Type B pancreatic cell (in vitro differentiated cells): Measurements from ENCODE around the gene ABCA10. TPM values are rescaled to one million over a fixed set of nuclear protein-coding genes. Genes with fewer than 3 reads are reported as not detected.

Experiments
- DNase-seq: peaks from one replicate; pipeline ENCODE4 v3.0.0; 2021; ENCODE audit warnings: mixed read lengths; ENCODE audit not compliant: unreplicated experiment; ENCODE audit errors: extremely low spot score
- H3K27ac Mint-ChIP-seq: 2 replicates; pipeline ENCODE4 v1.8.0; 2021; ENCODE audit warnings: mild to moderate bottlenecking, mixed read lengths
- H3K27me3 Mint-ChIP-seq: 2 replicates; pipeline ENCODE4 v1.8.0; 2021; ENCODE audit warnings: mixed read lengths
- H3K36me3 Mint-ChIP-seq: 2 replicates; pipeline ENCODE4 v1.8.0; 2021; ENCODE audit warnings: mixed read lengths
- H3K4me1 Mint-ChIP-seq: one replicate; pipeline ENCODE4 v1.8.0; 2021; ENCODE audit warnings: mixed read lengths; ENCODE audit not compliant: unreplicated experiment
- H3K4me3 Mint-ChIP-seq: 2 replicates; pipeline ENCODE4 v1.8.0; 2021; ENCODE audit warnings: mild to moderate bottlenecking, mixed read lengths
- H3K9me3 Mint-ChIP-seq: 2 replicates; pipeline ENCODE4 v1.8.0; 2021; ENCODE audit warnings: mixed read lengths
- CTCF ChIP-seq: fragments of 200-600 bp; sonication (generic); conservative IDR thresholded peaks from 2 replicates; pipeline ENCODE4 v1.5.0; 2021; ENCODE audit warnings: antibody characterized with exemption, mild to moderate bottlenecking
- total RNA-seq: library from RNA; stranded (reverse); gene quantifications from 2 replicates; pipeline ENCODE4 v1.2.1, GENCODE V29; 2021; ENCODE audit warnings: low replicate concordance

The ABCA10 gene
- total RNA-seq, 1 donor from 2014 or later, result 1.2 TPM

- Mint-ChIP-seq H3K9me3 (peaks cover 5% of the 10 kb centered on the region), H3K36me3 (no peaks in the 10 kb centered on the region), H3K27ac (no peak overlapping the region), H3K4me3 (no peak overlapping the region), H3K27me3 (no peaks in the 10 kb centered on the region), H3K4me1 (no peaks in the 10 kb centered on the region)
- TF ChIP-seq CTCF, result no peak
- no peak for DNase-seq
Observed at GRCh38 chr17:69134112-69134511, 94.5 kb downstream of the ABCA10 start.

- no peaks in the 10 kb centered on the region for H3K36me3 Mint-ChIP-seq
- no peak for DNase-seq
- H3K27me3 Mint-ChIP-seq, result no peaks in the 10 kb centered on the region
- no peaks in the 10 kb centered on the region for H3K4me1 Mint-ChIP-seq
- no peak for TF ChIP-seq CTCF
- H3K9me3 Mint-ChIP-seq, result peaks cover 5% of the 10 kb centered on the region
- H3K4me3 Mint-ChIP-seq, result no peak overlapping the region
- no peak overlapping the region for H3K27ac Mint-ChIP-seq
Observed at GRCh38 chr17:69130627-69131296, 97.9 kb downstream of the ABCA10 start.

- no peak overlapping the region for H3K27ac Mint-ChIP-seq
- no peaks in the 10 kb centered on the region for H3K9me3 Mint-ChIP-seq
- no peak for TF ChIP-seq CTCF
- H3K36me3 Mint-ChIP-seq, result no peaks in the 10 kb centered on the region
- no peaks in the 10 kb centered on the region for H3K27me3 Mint-ChIP-seq
- H3K4me1 Mint-ChIP-seq, result no peaks in the 10 kb centered on the region
- H3K4me3 Mint-ChIP-seq, result no peak overlapping the region
- no peak for DNase-seq
Observed at GRCh38 chr17:69123626-69124025, 105.0 kb downstream of the ABCA10 start.

- TF ChIP-seq CTCF, result no peak
- Mint-ChIP-seq H3K36me3 (no peaks in the 10 kb centered on the region), H3K4me3 (no peak overlapping the region), H3K4me1 (no peaks in the 10 kb centered on the region), H3K9me3 (no peaks in the 10 kb centered on the region), H3K27ac (no peak overlapping the region), H3K27me3 (peaks cover 4% of the 10 kb centered on the region)
- no peak for DNase-seq
Observed at GRCh38 chr17:69122065-69122464, 106.6 kb downstream of the ABCA10 start.

- H3K9me3 Mint-ChIP-seq, result no peaks in the 10 kb centered on the region
- no peak overlapping the region for H3K4me3 Mint-ChIP-seq
- H3K27ac Mint-ChIP-seq, result no peak overlapping the region
- no peak for DNase-seq
- H3K27me3 Mint-ChIP-seq, result peaks cover 4% of the 10 kb centered on the region
- H3K4me1 Mint-ChIP-seq, result no peaks in the 10 kb centered on the region
- no peaks in the 10 kb centered on the region for H3K36me3 Mint-ChIP-seq
- TF ChIP-seq CTCF, result no peak
Observed at GRCh38 chr17:69117855-69118784, 110.5 kb downstream of the ABCA10 start.
